Measurements from ENCODE around the gene GPN1.

DNA sequence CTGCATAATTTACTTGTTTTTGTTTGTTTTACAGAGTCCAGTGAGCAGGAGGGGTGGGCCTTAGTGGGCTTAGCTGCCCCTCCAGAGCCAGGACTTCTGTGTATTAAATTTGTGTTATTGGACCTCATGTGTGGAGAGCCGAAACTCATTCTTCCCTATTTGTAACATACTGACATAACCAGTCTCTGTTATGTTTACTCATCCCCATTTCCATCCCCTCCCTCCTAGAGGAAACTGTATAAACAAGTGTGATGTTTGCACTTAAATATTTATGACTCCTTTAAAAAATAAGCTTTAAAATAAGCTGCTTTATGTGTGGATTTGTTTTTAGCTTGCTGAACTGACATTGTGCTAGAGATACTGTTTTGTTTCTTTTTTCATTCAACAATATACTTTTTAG lies 32.2 kb upstream of the GPN1 start:
- TF ChIP-seq, protein P1, sequence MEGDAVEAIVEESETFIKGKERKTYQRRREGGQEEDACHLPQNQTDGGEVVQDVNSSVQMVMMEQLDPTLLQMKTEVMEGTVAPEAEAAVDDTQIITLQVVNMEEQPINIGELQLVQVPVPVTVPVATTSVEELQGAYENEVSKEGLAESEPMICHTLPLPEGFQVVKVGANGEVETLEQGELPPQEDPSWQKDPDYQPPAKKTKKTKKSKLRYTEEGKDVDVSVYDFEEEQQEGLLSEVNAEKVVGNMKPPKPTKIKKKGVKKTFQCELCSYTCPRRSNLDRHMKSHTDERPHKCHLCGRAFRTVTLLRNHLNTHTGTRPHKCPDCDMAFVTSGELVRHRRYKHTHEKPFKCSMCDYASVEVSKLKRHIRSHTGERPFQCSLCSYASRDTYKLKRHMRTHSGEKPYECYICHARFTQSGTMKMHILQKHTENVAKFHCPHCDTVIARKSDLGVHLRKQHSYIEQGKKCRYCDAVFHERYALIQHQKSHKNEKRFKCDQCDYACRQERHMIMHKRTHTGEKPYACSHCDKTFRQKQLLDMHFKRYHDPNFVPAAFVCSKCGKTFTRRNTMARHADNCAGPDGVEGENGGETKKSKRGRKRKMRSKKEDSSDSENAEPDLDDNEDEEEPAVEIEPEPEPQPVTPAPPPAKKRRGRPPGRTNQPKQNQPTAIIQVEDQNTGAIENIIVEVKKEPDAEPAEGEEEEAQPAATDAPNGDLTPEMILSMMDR (conservative IDR thresholded peaks at IDR 0.05; ENCODE audit: low read depth in 2 of 2): no peak
- TF ChIP-seq, protein P2, sequence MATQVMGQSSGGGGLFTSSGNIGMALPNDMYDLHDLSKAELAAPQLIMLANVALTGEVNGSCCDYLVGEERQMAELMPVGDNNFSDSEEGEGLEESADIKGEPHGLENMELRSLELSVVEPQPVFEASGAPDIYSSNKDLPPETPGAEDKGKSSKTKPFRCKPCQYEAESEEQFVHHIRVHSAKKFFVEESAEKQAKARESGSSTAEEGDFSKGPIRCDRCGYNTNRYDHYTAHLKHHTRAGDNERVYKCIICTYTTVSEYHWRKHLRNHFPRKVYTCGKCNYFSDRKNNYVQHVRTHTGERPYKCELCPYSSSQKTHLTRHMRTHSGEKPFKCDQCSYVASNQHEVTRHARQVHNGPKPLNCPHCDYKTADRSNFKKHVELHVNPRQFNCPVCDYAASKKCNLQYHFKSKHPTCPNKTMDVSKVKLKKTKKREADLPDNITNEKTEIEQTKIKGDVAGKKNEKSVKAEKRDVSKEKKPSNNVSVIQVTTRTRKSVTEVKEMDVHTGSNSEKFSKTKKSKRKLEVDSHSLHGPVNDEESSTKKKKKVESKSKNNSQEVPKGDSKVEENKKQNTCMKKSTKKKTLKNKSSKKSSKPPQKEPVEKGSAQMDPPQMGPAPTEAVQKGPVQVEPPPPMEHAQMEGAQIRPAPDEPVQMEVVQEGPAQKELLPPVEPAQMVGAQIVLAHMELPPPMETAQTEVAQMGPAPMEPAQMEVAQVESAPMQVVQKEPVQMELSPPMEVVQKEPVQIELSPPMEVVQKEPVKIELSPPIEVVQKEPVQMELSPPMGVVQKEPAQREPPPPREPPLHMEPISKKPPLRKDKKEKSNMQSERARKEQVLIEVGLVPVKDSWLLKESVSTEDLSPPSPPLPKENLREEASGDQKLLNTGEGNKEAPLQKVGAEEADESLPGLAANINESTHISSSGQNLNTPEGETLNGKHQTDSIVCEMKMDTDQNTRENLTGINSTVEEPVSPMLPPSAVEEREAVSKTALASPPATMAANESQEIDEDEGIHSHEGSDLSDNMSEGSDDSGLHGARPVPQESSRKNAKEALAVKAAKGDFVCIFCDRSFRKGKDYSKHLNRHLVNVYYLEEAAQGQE (IDR thresholded peaks at IDR 0.05; ENCODE audit: unreplicated experiment): no peak
- TF ChIP-seq ZNF114 (CRISPR knock-in tag; IDR thresholded peaks at IDR 0.05) (no peak), STAT1 (IDR thresholded peaks at IDR 0.05; ENCODE audit: unreplicated experiment) (no peak), EZH2 (IDR thresholded peaks at IDR 0.05; ENCODE audit: low read depth, unreplicated experiment) (no peak), POLR2AphosphoS5 (IDR thresholded peaks at IDR 0.05; ENCODE audit: low read depth) (no peak), EZH2phosphoT487 (IDR thresholded peaks at IDR 0.05; ENCODE audit: unreplicated experiment) (no peak), JUNB (IDR thresholded peaks at IDR 0.05; ENCODE audit: unreplicated experiment) (no peak), NANOG (IDR thresholded peaks at IDR 0.05; ENCODE audit: borderline replicate concordance) (no peak), CREB1 (CRISPR knock-in tag; IDR thresholded peaks at IDR 0.05; ENCODE audit: low read depth) (no peak), ZNF331 (CRISPR knock-in tag; IDR thresholded peaks at IDR 0.05; ENCODE audit: low read depth) (no peak)
- TF ChIP-seq, protein P3, sequence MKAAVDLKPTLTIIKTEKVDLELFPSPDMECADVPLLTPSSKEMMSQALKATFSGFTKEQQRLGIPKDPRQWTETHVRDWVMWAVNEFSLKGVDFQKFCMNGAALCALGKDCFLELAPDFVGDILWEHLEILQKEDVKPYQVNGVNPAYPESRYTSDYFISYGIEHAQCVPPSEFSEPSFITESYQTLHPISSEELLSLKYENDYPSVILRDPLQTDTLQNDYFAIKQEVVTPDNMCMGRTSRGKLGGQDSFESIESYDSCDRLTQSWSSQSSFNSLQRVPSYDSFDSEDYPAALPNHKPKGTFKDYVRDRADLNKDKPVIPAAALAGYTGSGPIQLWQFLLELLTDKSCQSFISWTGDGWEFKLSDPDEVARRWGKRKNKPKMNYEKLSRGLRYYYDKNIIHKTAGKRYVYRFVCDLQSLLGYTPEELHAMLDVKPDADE (IDR thresholded peaks at IDR 0.05): no peak

All from GM23338 (cell line).